Upper lobe of left lung (tissue), 4 donors: ENCODE measurements around the gene ZNHIT2.

Experiments used
- POLR2A ChIP-seq, 4 donors: fragments of 450-650 bp; IDR thresholded peaks; one replicate each; pipeline ENCODE4 v1.5.1; 2016 to 2017; ENCODE audit warnings: antibody characterized with exemption in 4 of 4, mild to moderate bottlenecking in 2 of 4
- POLR2AphosphoS5 ChIP-seq, 2 donors: sonication (generic); formaldehyde crosslinking; IDR thresholded peaks; one replicate each; pipeline ENCODE4 v1.5.1; 2017; ENCODE audit warnings: antibody characterized with exemption in 2 of 2
- TF ChIP-seq, protein P1 (sequence below), 6 experiments: fragments of 450-650 bp in 4 of 6; fragments of 200-600 bp in 2 of 6; sonication (generic) in 2 of 6; IDR thresholded peaks; one replicate each; pipeline ENCODE4 v1.5.1; 2016 to 2019; ENCODE audit warnings: antibody characterized with exemption in 6 of 6

DNA sequence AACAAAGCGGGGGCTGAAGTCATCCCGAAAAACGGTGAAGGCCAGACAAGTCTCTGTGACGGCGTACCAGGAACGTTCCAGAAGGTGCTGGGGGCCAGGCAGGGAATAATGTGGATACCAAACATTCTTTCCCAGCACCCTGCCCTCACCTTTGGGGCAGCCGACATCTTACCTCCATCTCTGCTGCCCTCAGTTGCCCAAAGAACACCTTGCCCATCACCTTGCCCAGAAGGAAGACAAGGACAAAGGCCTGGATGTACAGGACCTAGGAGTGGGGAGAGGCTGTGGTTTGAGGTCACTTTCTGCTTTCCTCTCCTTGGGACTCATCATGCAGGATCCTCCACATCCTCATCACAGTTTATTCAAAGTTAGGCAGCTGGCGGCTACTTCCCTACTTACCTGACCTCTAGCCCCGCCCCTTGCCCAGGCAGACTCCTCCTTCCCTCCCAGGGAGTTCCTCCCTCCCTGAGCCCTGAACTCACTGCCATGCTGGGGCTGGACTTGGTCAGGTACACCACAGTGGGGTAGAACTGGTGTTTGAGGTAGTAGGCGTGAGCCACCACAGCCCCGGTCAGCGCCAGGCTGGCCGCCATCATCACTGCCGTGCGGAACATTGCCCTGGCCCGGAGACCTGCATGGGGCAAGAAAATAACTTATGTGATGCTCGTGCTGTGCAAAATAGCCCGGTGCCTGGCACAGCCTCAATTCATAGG is 15.6 kb upstream of the ZNHIT2 start:
- TF ChIP-seq POLR2A (IDR thresholded peaks at IDR 0.05) (no peak), POLR2AphosphoS5 (IDR thresholded peaks at IDR 0.05) (no peak)
- TF ChIP-seq, protein P1, sequence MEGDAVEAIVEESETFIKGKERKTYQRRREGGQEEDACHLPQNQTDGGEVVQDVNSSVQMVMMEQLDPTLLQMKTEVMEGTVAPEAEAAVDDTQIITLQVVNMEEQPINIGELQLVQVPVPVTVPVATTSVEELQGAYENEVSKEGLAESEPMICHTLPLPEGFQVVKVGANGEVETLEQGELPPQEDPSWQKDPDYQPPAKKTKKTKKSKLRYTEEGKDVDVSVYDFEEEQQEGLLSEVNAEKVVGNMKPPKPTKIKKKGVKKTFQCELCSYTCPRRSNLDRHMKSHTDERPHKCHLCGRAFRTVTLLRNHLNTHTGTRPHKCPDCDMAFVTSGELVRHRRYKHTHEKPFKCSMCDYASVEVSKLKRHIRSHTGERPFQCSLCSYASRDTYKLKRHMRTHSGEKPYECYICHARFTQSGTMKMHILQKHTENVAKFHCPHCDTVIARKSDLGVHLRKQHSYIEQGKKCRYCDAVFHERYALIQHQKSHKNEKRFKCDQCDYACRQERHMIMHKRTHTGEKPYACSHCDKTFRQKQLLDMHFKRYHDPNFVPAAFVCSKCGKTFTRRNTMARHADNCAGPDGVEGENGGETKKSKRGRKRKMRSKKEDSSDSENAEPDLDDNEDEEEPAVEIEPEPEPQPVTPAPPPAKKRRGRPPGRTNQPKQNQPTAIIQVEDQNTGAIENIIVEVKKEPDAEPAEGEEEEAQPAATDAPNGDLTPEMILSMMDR (IDR thresholded peaks at IDR 0.05) = no peak
